Measurements from ENCODE around the gene ZNF740. TPM values are rescaled to one million over a fixed set of nuclear protein-coding genes. Genes with fewer than 3 reads are reported as not detected.

ZNF740 gene
- polyA plus RNA-seq, 1 donor, result 28.3 TPM

DNA sequence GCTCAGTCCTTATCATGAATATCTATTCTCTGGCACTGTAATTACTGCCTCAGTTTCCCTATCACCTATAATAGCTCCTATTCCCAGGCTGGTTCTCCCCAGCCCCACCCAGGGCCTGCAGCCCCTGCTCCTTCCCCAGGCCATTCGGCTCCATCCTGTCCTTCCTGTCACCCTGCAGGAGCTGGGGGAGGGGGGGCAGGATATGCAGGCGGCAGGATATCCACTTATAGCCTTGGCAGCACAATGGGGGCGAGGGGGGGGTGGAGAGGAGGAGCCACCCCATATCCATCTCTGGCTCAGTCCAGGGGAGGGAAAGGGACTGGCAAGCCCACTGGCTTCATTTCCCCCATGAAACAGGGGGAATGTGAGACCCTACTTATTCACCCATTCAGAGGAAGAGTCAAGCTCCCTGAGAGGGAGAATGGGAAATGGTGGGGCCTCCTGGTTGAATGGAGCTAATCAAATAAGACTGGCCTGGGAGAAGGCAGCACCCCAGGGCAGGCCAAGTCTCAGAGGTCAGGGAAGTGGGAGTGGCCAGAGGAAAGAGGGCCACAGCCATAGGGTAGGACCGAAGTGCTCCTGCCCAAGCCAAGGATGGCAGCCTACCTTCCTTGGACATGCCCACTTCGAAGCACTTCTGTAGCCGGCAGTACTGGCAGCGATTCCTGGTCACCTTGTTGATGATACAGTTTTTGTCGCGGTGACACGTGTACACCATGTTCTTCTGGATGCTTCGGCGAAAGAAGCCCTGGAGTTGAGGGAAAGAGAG lies 34.3 kb downstream of the ZNF740 start:
- no peak for DNase-seq

DNA sequence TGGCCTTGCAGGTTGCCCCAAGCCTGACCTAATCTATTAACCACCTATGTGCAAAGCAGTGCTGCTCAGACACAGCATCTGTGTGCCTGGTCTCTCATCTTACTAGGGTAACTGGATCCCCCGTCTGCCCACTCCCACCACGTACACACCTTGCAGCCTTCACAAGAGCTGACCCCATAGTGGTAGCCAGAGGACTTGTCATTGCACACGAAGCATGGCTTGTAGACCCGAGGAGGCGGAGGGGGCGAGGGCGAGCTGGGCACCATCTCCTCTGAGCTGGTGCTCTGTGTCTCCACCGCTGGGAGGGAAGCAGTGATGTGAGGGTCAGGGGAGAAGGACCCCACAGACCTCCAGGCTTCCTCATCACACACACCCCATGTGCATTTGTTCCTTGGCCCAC lies 35.0 kb downstream of the ZNF740 start:
- DNase-seq, result no peak

GRCh38 chr12:53217051-53217930 lies 36.8 kb downstream of the ZNF740 start:
- no peak for DNase-seq

- no peak for DNase-seq
Measured at GRCh38 chr12:53217931-53218307, 37.4 kb downstream of the ZNF740 start.

GRCh38 chr12:53218551-53219291 lies 38.2 kb downstream of the ZNF740 start:
- peak; percentile 54 for DNase-seq

DNA sequence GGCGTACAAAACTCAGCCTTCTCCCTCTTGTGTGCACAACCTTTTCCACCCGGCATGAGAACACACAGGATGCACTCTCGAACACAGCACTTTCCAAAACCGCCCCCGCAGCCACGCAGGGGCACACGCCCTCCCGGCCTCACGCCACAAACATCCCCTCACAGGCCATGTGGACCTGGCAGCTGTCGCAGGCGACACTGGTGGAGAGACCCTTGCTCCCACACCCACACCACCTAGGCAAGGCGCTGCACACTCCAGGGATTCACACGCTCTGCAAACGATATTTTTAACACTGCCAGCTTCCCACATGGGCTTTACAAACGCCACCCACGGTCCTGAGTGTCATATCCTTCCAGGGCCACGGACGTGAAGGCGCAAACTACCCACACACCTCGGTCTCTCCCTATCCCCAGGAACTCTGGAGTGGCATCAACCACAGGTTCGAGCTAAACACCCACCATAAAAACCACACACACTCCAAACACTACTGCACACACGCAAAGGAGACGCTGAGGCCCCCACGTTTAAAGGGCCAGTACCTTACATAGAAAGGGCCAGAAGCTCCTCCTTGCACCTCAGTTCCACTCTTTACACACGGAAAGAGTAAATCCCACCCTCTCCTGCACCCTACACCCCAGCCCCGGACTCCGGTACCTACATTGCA lies 38.9 kb downstream of the ZNF740 start:
- DNase-seq, result no peak

DNA sequence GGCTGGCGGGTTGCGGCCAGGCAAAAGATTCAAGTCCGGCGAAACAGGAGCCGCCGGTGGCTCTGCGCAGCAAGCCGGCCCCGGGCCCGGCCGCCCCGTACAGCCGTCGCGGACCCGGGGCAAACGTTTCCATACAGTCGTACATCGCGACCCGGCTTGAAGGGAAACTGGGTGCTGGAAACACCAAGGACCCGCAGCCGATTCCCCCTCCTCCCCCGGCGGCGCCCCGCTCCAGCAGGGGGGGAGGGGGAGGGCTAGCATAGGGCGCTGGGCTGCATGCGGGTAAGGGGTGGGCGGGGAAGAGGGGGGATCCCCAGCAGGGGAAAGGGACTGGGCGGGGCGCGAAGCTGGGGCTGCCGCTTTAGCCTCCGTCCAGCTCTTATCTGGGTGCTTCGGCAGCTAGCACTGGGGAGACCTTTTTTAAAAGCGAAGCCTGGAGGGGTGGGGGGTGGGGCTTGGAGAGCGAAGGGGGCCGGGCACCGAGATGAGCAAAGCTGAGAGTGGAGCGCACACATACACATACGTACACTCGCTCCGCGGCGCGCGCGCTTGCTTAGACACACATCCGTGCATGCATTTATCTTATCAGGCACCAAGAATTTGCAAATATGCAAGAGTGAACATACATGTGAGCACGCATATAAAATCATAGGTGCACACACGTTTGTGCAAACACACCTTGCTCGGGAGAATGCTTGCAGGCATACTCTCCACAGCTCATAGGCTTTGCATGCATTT lies 39.6 kb downstream of the ZNF740 start:
- peak; percentile 83 for DNase-seq

GRCh38 chr12:53220694-53221202 lies 40.2 kb downstream of the ZNF740 start:
- DNase-seq, result peak; percentile 94

- DNase-seq, result peak; percentile 75
Measured at GRCh38 chr12:53221203-53222080, 40.9 kb downstream of the ZNF740 start.

DNA sequence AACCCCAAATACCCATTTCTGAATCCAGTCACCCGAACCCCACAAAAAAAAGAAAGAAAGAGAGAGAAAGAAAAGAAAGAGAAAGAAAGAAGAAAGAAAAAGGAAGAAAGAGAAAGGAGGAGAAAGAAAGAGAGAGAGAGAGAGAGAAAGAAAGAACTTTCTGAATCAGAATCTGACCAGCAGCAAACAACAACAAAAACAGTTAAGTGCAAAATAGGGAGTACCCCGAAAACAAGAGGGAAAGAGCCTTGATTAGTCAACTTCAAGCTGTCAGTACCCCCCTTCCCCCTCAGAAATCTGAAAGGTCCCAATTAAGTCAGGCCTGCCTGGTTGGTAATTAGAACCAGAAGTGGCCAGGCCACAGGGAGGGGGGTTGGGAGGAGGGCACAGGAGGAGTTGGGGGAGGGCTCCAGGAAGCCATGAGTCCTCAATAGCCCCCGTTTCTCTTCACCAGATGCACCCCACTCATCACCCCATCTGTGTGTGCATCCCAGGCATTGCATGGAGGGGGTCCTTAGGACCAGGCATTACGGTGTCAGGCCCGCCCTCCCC lies 41.7 kb downstream of the ZNF740 start:
- no peak for DNase-seq

GRCh38 chr12:53222806-53223261 lies 42.3 kb downstream of the ZNF740 start:
- no peak for DNase-seq

- no peak for DNase-seq
Measured at GRCh38 chr12:53223389-53224060, 43.0 kb downstream of the ZNF740 start.

- no peak for DNase-seq
Measured at GRCh38 chr12:53224061-53224896, 43.8 kb downstream of the ZNF740 start.

GRCh38 chr12:53224897-53225634 lies 44.5 kb downstream of the ZNF740 start:
- DNase-seq, result no peak

DNA sequence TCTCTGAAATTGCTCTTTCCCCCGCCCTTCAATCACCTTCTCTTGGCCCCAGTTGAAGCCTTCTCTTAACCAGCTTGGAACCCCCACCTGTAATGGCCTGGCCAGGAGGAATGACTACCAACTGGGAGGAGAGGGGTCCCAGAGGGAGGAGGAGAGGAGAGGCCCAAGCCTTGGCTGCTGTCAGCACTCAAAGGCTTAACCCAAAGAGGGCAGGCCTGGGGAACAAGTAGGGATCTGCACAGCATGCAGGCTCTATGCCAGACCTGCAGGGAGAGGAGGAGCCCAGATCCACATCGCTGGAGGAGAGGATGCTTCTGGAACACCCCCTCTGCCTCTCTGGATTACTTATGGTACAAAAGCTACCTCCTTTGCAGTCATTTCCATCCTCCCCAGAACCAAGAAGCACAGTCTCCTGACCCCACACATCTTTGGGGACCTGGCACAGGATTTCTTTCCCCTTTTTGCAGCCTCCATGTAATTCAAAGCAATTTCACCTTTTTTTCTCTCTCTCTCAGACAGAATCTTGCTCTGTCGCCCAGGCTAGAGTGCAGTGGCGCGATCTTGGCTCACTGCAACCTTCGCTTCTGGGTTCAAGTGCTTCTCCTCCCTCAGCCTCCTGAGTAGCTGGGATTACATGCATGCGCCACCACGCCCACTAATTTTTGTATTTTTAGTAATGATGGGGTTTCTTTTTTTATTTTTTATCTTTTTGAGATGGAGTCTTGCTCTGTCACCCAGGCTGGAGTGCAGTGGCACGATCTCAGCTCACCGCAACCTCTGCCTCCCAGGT lies 45.3 kb downstream of the ZNF740 start:
- DNase-seq, result no peak

DNA sequence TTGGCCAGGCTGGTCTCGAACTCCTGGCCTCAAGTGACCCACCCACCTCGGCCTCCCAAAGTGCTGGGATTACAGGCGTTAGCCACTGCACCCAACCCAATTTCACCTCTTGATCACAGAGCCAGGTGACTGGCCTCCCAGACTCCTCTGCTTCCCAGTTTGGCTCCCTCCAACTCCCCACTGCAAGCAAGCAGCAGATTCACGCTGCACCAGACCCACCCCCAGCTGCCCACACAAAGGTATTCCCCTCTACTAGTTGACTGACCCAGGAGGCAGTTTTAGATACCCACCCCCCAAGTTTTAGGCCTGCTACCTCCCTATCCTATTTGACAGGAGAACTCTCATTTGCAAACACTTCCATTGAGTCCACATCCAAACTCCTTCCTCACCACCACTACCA lies 46.3 kb downstream of the ZNF740 start:
- DNase-seq, result no peak

DNA sequence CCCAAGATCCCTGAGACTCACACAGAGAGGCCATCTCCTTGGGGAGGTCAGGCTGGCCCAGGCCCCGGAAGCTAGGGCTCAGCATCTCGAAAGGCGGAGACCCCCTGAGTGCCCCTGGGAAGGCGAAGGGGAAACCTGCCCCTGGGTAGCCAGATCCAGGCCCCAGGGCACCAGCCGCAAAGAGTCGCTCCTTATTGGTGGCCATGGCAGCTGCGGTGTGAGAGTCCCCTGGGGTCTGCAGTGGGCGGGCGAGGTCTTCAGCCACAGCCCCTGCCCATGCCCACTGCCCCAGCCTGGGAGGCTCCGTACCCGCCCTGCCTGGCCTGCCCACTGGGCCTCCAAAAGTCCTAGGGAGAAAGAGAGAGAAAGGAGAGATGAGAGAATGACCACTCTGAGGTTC lies 46.8 kb downstream of the ZNF740 start:
- DNase-seq, result no peak
